Measurements from ENCODE around the gene RPN2.

RPN2 gene

GRCh38 chr20:37284691-37285161 lies 105.6 kb downstream of the RPN2 start:
- no peak for TF ChIP-seq POLR2A (IDR thresholded peaks at IDR 0.05; ENCODE audit: low read depth, low read length)
- FAIRE-seq: no peak
- no peak for DNase-seq (ENCODE audit: insufficient read length, low spot score)

- no peak for TF ChIP-seq POLR2A (IDR thresholded peaks at IDR 0.05; ENCODE audit: low read depth, low read length)
- FAIRE-seq (no peak), DNase-seq (ENCODE audit: insufficient read length, low spot score) (no peak)
These were observed 106.7 kb downstream of the RPN2 start for GRCh38 chr20:37285664-37286374.

- DNase-seq (ENCODE audit: insufficient read length, low spot score): no peak
These were observed 109.0 kb downstream of the RPN2 start for GRCh38 chr20:37288091-37288490.

GRCh38 chr20:37290158-37290810 lies 111.2 kb downstream of the RPN2 start:
- TF ChIP-seq POLR2A (IDR thresholded peaks at IDR 0.05; ENCODE audit: low read depth, low read length): no peak
- FAIRE-seq (no peak), DNase-seq (ENCODE audit: insufficient read length, low spot score) (no peak)

More at GRCh38 chr20:37288091-37288490, 109.0 kb downstream of the RPN2 start:
- FAIRE-seq: no peak
- TF ChIP-seq POLR2A (IDR thresholded peaks at IDR 0.05; ENCODE audit: low read depth, low read length): no peak
